ENCODE measurements around the gene MAN1B1.
"Not testable (repeated sequence)": the region's sequence is repeated elsewhere in the genome, so short reads cannot be mapped to it uniquely, and the experiment has no call there.

MAN1B1 gene

DNA sequence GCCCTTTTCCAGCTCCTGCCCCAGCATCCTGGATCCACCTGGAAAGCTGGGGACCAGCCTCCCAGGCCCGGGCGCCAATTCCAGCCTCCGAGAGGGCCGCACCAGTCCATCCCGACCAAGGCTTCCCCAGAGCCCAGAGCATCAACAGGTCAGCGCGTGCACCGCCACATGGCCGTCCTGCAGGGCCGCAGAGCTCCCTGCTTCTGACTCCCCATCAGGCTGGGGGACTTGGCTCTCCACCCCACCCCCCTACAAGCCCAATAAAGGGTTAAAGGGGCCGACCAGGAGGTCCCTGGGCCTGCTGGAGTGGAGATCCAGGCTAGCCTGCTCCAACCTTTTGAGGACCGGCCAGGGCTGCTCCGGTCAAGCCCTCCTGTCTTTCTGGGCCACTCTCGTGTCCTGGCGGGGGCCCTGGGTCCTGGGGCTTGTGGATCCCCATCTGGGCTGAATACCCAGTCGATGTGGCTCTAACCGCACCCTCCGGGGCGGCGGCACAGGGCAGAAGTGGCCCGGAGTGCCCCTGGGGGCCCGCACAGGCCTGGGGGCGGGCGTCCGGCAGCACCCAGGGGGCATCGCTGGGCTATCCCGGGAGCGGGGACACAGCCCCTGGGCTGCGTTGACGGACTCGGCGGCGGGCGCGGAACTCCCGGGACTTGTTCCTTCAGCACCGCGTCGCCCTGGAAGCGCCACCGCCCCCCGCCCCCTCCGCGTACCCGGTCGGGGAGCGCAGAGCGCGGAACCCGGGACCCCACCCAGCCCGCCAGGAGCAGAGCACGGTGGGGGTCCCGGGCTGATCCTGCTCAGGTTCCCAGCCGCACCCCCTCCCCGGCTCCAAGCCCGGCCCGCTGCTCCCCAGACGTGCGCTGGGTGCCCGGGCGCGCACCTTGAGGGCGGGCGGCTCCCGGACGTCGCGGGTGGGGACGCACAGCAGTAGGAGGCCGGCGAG is 33.5 kb upstream of the MAN1B1 start:
- DNase-seq = no peak

DNA sequence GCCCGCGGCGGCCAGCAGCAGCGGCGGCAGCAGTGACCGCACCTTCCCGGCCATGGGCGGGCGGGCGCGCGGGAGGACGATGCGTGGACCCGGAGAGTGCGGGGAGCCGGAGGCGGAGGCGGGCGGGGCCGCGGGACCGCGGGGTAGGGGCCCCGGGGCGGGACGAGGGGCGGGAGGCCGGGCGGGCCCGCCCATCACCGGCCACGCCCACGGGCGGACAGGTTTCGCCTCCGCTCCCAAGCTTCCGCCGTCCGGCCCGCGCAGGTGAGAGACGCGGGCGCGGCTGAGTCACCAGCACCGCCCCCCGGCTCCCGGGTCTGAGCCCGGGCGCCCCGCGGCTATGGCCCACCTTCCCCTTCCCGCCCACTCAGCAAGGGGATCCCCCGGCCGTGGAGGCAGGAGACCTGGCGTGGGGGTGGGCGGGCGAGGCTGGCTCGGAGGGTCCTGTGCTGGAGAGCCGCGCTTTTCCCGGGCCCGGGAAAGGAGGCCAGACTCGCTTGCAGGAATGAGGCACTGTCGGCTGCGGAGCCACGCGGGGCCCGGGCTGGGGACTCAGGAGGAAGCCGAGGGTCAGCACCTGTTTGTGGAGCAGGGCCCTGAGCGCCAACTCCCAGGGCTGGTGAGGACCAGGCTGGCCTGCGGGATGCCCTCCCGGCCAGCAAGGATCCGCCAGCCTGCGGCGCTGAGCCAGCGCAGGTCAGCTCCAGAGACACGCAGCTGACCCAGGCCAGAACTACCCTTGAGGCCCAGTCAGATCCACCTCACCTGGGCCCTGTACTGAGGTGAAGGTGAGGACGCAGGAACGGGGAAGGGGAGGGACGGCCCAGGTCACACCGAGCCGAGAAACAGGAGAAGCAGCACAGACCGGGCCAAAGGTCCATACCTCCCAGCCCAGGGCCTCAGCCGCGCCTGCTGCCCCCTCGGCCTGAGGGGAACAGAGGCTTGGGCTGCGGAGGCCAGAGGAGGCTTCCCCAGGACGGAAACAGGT is 32.5 kb upstream of the MAN1B1 start, which contains the start of gene ENTPD2:
ENTPD2 (minus strand) TSS at position 118 of the 988 bp plus-strand sequence; CDS start at position 54, 64 bp downstream.
- peak; percentile 81 for DNase-seq

DNA sequence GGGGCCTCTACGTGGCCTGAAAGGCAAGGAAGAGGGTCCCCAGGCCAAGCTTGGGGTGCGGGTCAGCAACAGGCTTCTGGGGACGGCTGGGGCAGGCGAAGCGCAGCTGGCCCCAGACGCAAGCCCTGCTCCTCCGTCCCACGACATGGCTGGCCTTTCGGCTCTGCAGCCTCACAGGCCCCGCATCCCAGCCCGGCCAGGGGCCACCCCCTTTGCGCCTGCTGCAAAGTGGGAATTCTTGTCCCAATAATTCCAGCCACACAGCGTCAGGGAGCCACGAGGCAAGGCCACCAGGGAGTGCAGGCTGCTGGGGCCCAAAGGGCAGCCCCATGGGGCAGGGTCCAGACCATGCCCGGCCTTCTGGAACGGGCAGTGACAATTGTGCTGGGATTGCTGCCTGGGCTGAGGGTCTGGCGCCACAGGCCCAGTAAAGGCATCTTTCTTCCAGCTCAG is 31.8 kb upstream of the MAN1B1 start:
- DNase-seq = no peak

DNA sequence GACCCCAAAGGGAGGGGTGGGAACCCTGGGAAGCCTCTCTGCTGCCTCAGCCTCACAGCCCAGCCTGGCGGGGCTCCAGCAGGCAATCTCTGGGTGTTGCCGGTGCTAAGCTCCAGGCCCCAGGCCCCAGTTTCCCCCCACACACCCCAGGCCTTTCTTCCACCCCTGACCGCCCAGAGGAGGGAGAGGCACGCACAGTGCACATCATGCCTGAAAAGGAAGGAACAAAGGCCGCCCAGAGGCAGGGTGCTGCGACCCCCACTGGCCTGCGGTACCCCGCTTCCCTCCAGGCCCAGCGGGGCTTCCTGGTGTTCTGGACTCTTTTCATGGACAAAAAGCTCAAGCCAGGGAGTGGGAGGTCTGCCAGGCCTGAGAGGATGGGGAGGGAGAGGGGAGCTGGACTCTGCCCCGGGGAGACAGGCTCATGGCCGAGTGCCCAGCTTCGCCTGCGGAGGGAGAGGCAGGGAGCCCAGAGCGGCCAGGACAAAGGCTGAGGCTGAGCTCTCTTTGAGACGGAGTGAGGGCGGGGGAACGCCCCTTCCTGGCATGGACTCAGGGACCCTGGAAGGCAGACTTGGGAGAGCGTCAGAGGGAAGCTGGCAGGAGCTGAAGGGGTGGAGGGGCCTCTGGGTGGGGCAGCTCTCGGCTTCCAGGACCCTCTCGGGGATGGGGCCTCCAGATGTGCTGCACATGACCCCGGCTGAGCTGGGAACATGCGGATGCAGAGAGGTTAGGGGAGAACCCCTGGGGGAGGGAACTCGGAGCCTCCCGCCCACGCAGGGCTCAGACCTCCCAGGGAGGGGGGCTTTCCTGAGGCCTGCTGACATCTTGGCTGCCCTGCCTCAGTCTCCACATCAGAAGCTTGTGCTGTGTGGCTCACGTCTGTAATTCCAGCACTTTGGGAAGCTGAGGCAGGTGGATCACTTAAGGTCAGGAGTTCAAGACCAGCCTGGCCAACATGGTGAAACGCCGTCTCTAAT is 31.1 kb upstream of the MAN1B1 start:
- DNase-seq = no peak

DNA sequence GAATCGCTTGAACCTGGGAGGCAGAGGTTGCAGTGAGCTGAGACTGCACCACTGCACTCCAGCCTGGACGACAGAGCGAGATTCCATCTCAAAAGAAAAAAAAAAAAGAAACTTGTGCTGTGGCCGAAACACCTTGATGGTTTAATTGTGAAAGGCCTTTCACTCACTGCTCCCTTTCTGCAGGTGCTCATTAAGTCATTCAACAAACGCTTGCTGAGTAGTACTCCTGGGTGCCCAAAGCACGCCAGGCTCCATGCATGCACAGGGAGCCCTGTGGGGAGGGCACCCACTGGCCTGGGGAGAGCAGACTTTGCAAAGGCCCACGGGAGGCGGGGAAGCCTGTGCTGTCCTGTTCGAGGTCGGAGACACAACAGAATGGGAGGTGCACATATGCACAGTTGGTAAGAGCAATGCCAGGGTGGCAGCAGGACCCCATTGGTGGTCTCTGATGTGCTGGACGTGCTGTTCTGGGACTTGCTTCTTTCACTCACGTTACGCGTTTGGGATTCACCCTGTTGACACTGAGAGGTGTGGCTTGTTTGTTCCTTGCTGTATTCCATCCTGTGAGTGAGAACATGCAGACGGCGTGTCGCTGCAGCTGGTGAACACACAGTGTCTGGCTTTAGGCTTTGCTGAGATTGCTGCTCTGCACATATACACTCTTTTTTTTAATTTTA is 29.9 kb upstream of the MAN1B1 start:
- DNase-seq = no peak

DNA sequence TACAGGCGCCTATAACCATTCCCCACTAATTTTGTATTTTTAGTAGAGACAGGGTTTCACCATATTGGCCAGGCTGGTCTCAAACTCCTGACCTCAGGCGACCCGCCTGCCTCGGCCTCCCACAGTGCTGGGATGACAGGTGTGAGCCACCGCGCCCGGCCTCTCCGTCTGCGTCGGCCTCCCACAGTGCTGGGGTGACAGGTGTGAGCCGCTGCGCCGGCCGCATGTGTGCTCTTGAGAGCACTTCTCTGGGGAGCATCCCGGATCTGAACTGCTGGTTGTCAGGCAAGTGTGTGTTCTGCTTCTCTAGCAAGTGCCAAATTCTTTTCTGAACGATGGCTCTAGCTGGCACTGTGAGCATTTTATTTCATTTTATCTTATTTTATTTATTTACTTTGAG is 29.2 kb upstream of the MAN1B1 start:
- no peak for DNase-seq

DNA sequence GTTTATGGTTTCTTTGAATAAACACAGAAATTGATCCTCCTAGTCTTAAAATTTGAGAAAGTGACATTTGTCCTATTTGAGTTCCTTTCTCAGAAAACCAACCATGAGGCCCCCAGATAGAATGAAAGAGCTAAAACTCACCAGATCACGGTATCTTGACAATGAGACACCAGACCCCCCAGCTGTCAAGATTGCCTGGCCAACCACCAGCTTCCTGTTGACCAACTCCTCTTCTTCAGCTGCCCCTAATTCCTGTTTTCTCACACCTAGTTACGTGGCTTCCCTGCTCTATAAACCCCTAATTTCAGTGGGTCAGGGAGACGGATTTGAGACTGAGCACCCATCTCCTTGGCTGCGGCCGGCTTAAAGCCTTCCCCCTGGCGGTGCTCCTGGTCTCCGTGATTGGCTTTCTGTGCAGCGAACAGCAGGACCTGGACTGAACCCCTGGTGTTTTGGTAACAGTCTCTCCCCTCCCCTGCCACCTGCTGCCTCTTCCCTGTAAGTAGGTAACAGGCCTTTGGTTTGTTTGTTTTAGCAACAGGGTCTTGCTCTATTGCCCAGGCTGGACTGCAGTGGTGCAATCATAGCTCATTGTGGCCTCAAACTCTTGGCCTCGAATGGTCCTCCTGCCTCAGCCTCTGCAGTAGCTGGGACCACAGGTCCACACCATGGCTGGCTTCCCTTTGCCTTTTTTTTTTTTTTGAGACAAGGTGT is 28.1 kb upstream of the MAN1B1 start:
- DNase-seq = no peak

DNA sequence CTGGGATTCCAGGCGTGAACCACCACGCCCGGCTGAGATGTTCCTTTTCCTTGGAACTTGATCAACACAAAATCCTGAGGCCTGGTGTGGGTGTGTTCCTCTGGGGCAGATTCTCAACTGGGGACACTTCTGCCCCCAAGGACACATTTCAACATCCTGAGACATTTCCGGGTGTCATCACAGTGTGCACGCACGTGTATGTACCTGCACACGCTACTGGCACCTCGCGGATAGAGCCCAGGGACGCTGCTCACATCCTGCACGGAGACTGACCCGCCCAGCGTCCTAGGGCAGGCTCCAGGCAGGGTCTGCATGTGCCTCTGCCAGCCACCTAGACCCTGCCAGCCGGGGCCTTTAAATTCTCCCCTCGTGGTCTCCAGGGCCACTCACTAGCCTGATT is 24.4 kb upstream of the MAN1B1 start:
- no peak for DNase-seq

DNA sequence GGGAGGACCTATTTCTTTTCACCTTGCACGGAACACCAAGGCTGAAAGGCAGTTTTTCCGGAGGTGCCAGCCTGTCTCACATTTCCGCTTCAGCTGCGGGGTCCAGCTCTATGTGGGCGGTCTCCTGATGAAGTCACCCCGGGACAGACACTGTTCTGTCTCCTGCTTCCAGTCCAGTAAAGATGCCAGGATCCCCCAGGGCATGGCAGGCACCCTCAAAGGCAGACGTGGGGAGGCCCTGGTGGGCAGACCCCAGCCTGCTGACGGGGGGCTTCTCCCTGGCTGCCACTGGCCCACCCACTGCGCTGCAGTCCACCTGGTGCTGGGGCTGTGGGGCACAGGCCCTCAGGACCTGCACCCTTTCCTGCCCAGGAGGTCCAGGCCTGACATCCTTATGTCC is 24.0 kb upstream of the MAN1B1 start:
- not testable (repeated sequence) for DNase-seq

DNA sequence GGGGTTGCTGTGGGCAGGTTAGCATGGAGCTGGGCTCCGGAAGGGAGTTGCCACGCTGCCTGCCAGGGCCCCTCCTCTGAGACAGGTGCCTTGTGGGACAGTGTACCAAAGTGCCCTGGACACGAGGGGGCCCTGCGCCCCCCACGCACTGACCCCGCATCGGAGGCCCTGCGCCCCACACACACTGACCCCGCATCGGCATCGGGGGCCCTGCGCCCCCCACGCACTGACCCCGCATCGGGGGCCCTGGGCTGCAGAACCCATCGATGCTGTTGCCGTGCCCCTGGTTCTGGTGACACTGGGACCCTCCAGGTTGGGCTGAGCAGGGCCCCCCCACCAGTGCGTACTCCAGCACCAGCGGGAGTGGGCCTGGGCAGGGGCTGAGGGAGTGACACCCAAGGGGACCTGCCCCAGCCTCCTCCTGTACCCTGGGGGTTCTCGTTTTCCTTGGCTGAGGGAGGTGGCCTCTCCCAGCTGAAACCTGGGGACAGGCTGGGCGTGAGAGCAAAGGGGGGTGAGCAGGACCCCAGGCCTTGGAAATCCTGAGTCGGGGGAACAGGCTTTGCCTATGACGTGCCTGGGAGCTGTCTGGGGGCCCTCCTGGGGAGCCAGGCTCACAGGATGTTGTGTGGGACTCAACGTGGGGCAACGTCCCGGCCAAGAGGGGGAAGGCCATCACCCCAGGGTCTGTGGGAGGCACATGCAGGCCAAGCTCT is 23.3 kb upstream of the MAN1B1 start:
- DNase-seq = no peak

DNA sequence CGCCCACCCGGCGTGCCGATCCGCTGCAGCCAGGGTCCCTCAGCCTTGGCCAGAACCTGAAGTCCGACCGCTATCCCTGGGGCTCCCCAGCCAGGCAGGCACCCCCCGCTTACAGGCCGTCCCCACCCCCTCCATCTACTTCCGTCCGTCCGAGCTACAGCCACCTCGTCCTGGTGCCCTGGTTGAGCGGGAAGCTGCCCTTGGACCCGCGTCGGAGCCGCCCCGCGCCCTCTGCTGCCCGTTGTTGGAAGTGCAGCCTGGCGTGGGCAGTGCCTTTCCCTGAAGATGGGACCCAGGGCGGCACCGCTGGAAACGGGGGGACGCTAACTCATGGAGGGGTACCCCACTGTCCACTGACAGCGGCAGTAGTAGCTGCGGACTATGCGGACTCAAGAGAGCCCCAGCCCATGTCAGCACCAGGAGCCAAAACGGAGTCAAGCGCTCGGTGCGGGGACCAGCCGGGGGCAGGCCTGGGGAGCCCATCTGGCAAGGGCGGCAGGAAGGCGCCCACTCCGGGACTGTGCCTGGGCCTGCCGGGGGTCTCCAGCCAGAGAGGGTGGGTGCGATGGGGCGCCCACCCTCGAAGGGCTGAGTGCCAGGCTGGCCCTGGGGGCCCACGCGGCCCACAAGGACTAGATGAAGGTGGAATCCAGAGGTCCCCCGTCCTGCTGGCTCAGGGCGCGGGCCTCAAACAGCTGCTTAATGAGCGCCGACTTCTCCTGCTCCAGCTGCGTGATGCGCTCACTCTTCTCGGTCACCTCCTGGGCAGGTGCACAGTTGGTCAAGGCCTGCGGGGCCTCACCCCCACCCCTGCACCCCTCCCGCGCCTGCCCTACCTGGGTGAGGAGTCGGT is 22.5 kb upstream of the MAN1B1 start:
- DNase-seq = peak; percentile 88

DNA sequence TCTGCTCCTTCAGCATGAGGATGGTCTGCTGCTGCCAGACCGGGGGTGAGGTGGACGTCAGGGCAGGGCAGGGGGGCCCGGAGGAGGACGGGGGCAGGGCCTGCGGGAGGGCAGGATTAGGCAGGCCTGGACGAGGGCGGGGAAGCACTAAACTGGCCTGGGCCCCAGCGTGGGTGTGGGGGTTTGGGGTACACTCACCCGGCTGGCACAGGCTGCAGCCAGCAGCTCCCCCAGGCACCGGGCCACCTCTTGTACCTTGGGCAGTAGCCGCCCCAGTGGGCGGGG is 22.0 kb upstream of the MAN1B1 start:
- no peak for DNase-seq

DNA sequence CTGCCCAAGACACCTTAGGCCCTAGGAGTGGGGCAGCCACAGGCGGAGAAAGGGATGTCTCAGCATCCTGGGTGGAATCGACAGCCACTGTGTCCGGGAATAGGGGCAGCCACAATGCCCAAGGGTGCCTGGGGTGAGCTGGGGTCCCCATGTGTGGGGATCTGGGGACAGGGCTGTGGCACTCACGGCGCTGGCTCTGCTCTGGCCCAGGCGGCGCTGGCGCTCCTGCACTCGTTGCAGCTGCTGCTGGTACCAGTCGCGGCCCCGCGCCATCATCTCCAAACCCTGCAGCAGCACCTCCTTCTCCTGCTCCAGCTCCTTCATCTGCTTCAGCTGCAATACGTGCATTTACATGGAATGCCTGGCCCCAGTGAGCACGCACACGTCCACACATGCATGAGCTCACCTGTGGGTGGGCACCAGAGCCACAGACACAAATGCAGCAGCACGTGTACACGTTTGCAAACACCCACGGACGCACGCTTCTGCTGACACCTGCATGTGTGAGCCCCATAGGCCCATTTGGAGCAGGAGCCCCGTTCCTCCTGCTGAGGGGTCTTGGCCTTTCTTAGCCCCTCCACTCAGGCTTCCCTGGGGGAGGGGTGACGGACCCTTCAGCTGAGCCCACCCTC is 21.3 kb upstream of the MAN1B1 start:
- DNase-seq = no peak

DNA sequence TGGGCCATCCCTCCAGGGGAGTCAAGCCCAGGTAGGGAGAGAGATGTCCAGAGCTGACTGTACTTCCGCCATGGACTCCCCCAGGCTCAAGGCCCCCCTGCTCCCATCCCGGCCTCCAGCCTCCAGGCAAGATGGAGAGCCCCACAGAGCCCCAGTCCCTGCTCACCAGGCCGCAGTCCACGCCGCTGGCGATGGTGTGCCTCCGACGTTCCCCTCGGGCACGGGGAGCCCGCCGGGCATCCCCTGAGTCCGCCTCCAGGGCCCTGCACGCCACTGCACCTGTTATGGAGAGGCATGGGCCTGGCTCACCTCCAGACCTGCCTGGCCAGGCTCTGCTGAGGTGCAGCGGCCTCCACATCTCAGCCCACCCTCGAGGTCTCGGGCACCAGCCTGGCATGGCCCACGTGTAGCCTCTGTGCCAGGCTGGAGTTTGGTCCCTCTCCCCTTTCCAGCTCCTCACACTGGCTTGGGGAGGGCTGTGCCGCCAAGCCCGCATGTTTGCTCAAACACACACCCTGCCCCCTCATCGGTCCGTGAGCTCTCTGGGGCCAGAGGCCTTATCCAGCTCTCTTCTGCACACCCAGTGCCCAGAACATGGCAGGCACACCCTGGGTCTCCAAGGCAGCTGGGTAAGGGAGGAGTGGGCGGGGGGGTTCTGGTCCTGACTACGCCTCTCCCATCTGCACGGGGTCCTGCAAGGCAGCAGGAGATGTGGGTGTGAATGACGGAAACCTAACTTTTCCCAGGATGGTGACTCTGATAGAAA is 20.5 kb upstream of the MAN1B1 start:
- DNase-seq = no peak

DNA sequence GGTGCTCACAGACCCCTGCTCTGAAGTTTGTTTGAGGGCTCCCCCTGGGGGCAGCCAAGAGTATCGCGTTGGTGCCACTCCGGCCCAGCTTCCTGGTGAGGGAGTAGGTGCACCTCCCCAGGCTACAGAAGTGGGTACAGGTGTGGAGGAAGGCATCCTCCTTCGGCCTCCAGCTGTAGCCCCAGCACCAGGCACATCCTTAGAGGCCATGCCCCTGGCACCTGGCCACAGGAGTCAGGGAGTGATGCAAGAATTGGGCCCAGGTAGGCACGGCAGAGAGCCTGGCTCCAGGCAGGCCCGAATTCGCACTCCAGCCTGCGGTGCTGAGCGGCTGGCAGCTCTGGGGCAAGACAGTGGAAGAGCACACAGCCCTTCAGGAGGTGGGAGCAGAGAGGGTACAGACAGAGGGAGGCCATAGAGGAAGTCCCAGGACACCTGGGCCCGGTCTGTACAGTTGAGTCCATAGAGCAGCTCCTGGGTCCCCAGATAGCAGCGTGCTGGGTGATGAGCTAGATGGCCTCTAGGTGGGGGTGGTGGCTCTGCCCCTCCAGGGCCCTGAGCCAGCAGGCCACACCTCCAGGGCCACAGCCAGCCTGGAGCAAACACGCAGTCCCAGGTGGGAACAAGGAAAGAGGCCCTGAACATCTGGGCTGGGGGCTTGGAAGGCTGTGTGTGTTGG is 18.8 kb upstream of the MAN1B1 start:
- DNase-seq = peak; percentile 95

DNA sequence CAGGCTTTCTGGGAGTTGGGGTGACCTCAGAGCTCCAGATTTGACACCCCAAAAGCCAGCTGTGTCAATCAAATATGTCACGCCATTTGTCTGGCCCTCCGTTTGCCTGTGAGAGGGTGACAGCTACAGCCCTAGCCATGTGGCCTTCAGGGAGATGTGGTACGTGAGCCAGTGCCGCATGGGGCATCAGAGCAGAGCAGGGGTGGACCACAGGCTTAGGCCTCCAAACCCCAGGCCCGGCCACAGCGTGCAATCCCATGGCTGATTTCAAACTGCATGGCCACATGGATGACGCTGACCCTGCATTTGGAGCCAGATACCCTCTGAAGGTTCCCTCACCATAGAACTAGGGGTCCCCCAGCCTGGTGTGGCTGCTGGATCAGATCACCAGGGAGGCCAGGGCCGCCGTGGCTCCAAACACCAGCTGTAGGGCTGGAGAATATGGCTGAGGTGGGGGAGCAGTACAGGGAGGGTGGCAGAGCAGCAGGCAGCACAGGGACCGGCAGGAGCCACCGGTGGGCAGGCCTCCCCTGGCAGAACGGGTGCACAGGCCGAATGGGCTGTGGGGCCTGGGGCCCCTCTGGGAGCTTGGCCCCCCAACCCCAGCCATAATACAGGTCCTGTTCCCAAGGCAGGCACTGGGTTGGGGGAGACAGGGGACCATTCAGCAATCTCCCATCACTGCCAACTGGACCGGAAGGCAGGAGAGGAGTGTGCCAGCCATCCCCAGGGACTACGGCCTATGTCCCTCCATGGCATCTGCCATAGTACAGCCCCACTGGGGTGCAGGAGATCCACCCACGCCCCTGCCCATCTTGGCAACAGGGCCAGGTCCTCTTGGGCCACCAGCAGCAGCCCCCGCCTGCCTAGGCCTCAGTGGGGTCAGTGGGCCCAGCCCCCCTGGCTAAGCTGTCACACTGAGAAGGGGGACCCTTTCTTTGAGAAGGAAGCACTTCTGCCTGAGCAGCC is 18.0 kb upstream of the MAN1B1 start:
- no peak for DNase-seq
